Panc1 (cell line): ENCODE results near the gene FBXO10. TPM values are rescaled to one million over a fixed set of nuclear protein-coding genes. Genes with fewer than 3 reads are reported as not detected.
"Not testable (repeated sequence)": the region's sequence is repeated elsewhere in the genome, so short reads cannot be mapped to it uniquely, and the experiment has no call there.

ENCODE experiments used
- ATAC-seq: fragments of 200-7000 bp; cut with Tn5 transposase; 2 replicates; pipeline ENCODE4 v1.9.1; 2020; ENCODE audit warnings: mild to moderate bottlenecking, moderate library complexity
- BruUV-seq: library from RNA; stranded (reverse); fragments of 400-500 nt; replicated peaks from 2 replicates; lab custom pipeline; 2021; lab: Mats Ljungman, UMichigan
- CTCF ChIA-PET: fragments of 300-600 bp; sonication (Branson Sonifier 250); formaldehyde crosslinking; loops from one replicate; lab custom pipeline; 2022; ENCODE audit warnings: antibody characterized with exemption; lab: Charles Lee
- POLR2A ChIA-PET: fragments of 300-600 bp; sonication (Branson Sonifier 250); formaldehyde crosslinking; loops from one replicate; lab custom pipeline; 2022; ENCODE audit warnings: antibody characterized with exemption; lab: Charles Lee
- DNase-seq: peaks from one replicate; pipeline ENCODE4 v3.0.0-alpha.2; 2010; ENCODE audit warnings: low read depth, low spot score
- H3K27ac ChIP-seq: 2 replicates; pipeline ENCODE4 v1.5.1; 2011; ENCODE audit warnings: mild to moderate bottlenecking, low read length, inconsistent platforms
- H3K27me3 ChIP-seq: fragments of 200-500 bp; sonication (Bioruptor generic); 2 replicates; pipeline ENCODE4 v1.6.0; 2014; ENCODE audit warnings: low read length, inconsistent platforms; ENCODE audit not compliant: control insufficient read depth, insufficient read depth
- H3K36me3 ChIP-seq: fragments of 200-500 bp; sonication (Bioruptor generic); 2 replicates; pipeline ENCODE4 v1.5.1; 2014; ENCODE audit warnings: inconsistent platforms, mild to moderate bottlenecking, low read length, moderate library complexity; ENCODE audit not compliant: control insufficient read depth, insufficient read depth
- H3K4me1 ChIP-seq: 2 replicates; pipeline ENCODE4 v1.5.1; 2011; ENCODE audit warnings: inconsistent platforms, mild to moderate bottlenecking, low read length, moderate library complexity; ENCODE audit not compliant: control insufficient read depth, insufficient read depth
- H3K4me3 ChIP-seq, 2 experiments: 2 replicates each; pipeline ENCODE4 v1.5.1; 2011 to 2012; ENCODE audit warnings: low read depth in 2 of 2, low read length in 2 of 2, mild to moderate bottlenecking in 2 of 2, inconsistent platforms in 1 of 2, moderate library complexity in 1 of 2
- H3K9me3 ChIP-seq: fragments of 200-500 bp; sonication (Bioruptor generic); 2 replicates; pipeline ENCODE4 v1.5.1; 2014; ENCODE audit warnings: low read depth, mild to moderate bottlenecking, inconsistent platforms, low read length, moderate library complexity; ENCODE audit not compliant: control insufficient read depth, insufficient read depth
- CTCF ChIP-seq: fragments of 450-650 bp; IDR thresholded peaks from 2 replicates; pipeline ENCODE4 v1.5.1; 2017; ENCODE audit warnings: mild to moderate bottlenecking
- POLR2AphosphoS5 ChIP-seq: IDR thresholded peaks from 2 replicates; pipeline ENCODE4 v1.6.1; 2012; ENCODE audit warnings: mild to moderate bottlenecking, low read depth, low read length, moderate library complexity
- REST ChIP-seq, 2 experiments: IDR thresholded peaks; 2 replicates each; pipeline ENCODE4 v1.6.1; 2011 to 2012; ENCODE audit warnings: low read depth in 2 of 2, control low read depth in 1 of 2, low read length in 1 of 2, mild to moderate bottlenecking in 1 of 2, moderate library complexity in 1 of 2; ENCODE audit not compliant: insufficient read depth in 1 of 2
- SIN3A ChIP-seq: IDR thresholded peaks from 2 replicates; pipeline ENCODE4 v1.6.1; 2012; ENCODE audit warnings: low read depth, mild to moderate bottlenecking, low read length, moderate library complexity, borderline replicate concordance; ENCODE audit not compliant: insufficient read depth
- TCF7L2 ChIP-seq: IDR thresholded peaks from 2 replicates; pipeline ENCODE4 v1.6.1; 2011; ENCODE audit warnings: mild to moderate bottlenecking, low read depth, low read length, inconsistent platforms
- in situ Hi-C: cut with HindIII; loops from 2 replicates; pipeline ENCODE4 v1.10.0; 2016; ENCODE audit warnings: low sequenced_read_pairs, low pct_unique_long_range_greater_than_20kb
- intact Hi-C: fragments of 100-400 bp; cut with micrococcal nuclease; formaldehyde crosslinking; loops from one replicate; pipeline ENCODE4 v1.10.0; 2022; ENCODE audit not compliant: unreplicated experiment
- total RNA-seq: library from RNA; stranded (reverse); gene quantifications from one replicate; pipeline ENCODE4 v1.2.1, GENCODE V29; 2021; ENCODE audit not compliant: unreplicated experiment

FBXO10 gene
- total RNA-seq, 1 experiment from 2014 or later: 39.8 TPM

DNA sequence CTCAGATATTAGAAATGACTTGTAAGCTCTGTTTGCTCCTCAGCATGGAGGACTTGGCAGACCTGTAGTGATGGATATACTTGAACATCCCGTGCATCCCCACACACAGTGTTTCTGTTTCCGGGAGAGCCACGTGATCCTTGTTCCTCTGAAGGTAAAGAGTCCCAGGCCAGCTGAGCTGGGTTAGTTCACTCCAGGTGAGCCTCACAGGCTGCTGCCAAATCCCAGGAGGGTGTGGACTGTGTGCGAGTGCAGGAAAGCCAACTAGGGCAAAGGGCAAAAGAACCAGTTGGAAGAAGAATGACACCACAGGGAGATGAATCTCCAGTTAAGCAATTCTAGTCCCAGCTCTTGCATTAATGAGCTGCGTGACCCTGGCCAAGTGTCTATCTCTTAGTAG, 26.6 kb upstream of the FBXO10 start:
- H3K4me3 ChIP-seq: no peak overlapping the region
- ATAC-seq (no peak), DNase-seq (no peak)
- TF ChIP-seq REST (IDR thresholded peaks at IDR 0.05; ENCODE audit: insufficient read depth in 1 of 2, low read depth in 2 of 2, low read length in 1 of 2) (no peak), SIN3A (no peak), TCF7L2 (no peak), CTCF (no peak), POLR2AphosphoS5 (no peak)
- H3K36me3 ChIP-seq: no peaks in the 10 kb centered on the region
- no peak overlapping the region for H3K27ac ChIP-seq
- no peaks in the 10 kb centered on the region for H3K9me3 ChIP-seq
- H3K4me1 ChIP-seq: 0 out of 2 replicates have a peak, but pooled peaks cover 2% of the 10 kb centered on the region
- in situ Hi-C loops: no loop called here
- intact Hi-C loops: no loop called here
- no TSS peak for BruUV-seq
- H3K27me3 ChIP-seq: peaks cover 18% of the 10 kb centered on the region; the same call in 1 of the 2 replicates
- POLR2A ChIA-PET: no interaction called here
- CTCF ChIA-PET: no interaction called here

- H3K4me1 ChIP-seq, POLR2A ChIA-PET, H3K36me3 ChIP-seq, BruUV-seq, H3K4me3 ChIP-seq, H3K27ac ChIP-seq, H3K9me3 ChIP-seq, DNase-seq, ATAC-seq, in situ Hi-C loops, intact Hi-C loops: not testable (repeated sequence)
- peaks cover 17% of the 10 kb centered on the region; the same call in 1 of the 2 replicates for H3K27me3 ChIP-seq
- CTCF ChIA-PET: interaction anchor here (0.6 kb wide), 1 partner anchor 14 kb away, joined by 8 read pairs; no protein-coding TSS in a partner anchor
Measured at GRCh38 chr9:37602061-37602460, 25.9 kb upstream of the FBXO10 start.

DNA sequence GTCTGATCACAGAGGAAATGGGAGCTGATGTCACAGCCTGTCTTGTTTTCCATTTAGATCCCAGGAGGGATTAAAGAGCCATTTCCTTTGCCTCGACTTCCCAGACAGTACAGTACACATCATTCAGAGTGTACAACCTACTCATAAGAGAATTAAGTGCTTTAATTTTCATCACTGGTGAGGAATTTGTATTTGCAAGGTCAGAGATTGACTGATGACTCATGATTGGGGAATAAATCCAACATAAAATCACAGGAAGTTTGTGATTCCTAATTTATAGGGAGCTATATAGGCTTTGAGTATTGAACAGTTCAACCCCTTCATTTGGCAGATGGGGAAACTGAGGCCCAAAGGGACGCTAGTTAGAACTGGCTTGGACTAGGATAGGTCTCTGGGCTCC, 20.3 kb upstream of the FBXO10 start:
- Histone ChIP-seq H3K27me3 (peaks cover 18% of the 10 kb centered on the region), H3K4me1 (peaks cover 15% of the 10 kb centered on the region), H3K36me3 (no peaks in the 10 kb centered on the region; the same call in 1 of the 2 replicates), H3K27ac (no peak overlapping the region), H3K4me3 (no peak overlapping the region), H3K9me3 (no peaks in the 10 kb centered on the region)
- BruUV-seq: no TSS peak
- ChIA-PET POLR2A (interaction anchor here (1.2 kb wide), 1 partner anchor 17 kb away, joined by 18 read pairs; no protein-coding TSS in a partner anchor), CTCF (interaction anchor here (1.1 kb wide), 1 partner anchor 56 kb away, joined by 4 read pairs; no protein-coding TSS in a partner anchor)
- intact Hi-C loops: no loop called here
- TF ChIP-seq SIN3A (no peak), CTCF (no peak), POLR2AphosphoS5 (no peak), REST (IDR thresholded peaks at IDR 0.05; ENCODE audit: insufficient read depth in 1 of 2, low read depth in 2 of 2, low read length in 1 of 2) (no peak), TCF7L2 (no peak)
- in situ Hi-C loops: no loop called here
- ATAC-seq (no peak), DNase-seq (no peak)
